Measurements from ENCODE around the gene CCNY.
"Not testable (repeated sequence)": the region's sequence is repeated elsewhere in the genome, so short reads cannot be mapped to it uniquely, and the experiment has no call there.

Gene CCNY

DNA sequence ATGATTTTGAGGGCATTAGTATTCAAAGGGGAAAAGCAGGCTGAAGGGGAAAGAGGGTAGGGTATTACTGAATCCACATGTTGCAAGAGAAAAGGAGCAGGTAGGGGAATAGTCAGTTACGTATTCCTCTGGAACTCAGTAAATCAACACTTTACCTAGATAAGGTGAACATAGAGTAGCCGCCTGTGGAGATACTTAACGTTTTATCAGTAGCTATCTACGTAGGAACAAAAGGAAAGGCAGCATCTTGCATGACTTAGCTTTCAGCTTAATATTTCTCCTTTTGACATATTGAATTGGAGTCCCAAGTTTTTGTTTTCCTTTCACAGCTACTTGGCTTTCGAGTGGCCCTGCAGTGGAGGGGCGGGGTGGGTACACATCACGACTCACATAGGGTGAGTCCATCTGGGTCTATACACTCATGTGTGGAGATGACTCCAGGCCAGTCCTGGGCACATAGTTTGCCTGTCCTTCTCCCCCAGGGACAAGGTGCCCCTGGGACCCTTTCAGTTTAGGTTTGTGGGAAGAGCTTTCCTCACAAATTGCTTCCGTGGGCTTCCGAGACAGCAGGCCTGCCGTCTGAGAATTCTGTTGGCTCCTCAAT, 48.1 kb downstream of the CCNY start:
- no peak for DNase-seq (ENCODE audit: low read depth)

DNA sequence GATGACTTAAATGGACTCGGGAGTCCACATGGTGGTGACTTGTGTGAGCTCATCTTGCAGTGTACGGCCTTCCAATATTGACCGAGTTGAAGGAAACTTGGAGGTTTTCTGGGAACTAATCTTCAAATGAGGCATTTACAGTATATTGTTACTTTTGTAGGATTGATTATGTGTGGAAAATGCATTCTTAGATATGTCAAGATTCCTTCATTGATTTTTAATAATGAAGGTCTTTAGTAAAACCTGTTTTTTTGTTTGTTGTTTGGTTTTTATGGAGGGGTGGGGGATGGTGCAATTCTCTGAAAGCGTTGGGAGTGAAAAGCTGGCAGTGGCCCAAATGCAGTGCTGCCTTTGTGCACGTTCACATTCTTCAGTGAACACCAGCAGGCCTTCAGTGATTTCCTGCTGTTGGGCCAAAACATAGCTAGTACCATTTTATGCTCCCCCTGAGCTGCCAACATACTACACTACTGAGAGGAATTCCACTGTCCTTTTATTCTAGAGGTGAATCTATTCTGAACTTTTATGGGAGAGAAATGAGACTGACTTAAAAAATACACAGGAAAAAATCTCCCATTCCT, 50.4 kb downstream of the CCNY start:
- no peak for DNase-seq (ENCODE audit: low read depth)

GRCh38 chr10:35387768-35388167, 51.5 kb downstream of the CCNY start:
- DNase-seq (ENCODE audit: low read depth) = no peak

DNA sequence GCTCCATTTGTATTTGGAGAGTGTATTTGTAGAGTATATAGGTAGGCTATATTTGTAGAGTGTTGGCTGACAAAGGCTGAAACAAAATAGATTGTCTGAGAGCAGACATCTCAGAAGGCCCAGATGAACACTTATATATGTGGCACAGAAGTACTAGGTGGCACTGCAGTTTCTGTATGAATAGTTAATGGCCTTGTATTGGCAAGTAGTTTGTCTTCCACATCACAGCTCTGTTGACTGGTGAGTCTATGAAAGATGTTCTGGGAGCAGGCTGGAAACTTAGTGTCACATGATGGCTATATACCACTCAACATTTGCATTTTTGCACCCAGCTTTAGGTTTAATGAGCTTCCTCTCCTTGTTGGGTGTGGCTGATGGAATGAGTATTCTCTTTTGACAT, 51.9 kb downstream of the CCNY start:
- no peak for DNase-seq (ENCODE audit: low read depth)

GRCh38 chr10:35388682-35389081, 52.4 kb downstream of the CCNY start:
- DNase-seq (ENCODE audit: low read depth) = no peak

GRCh38 chr10:35390161-35390840, 54.0 kb downstream of the CCNY start:
- no peak for DNase-seq (ENCODE audit: low read depth)

DNA sequence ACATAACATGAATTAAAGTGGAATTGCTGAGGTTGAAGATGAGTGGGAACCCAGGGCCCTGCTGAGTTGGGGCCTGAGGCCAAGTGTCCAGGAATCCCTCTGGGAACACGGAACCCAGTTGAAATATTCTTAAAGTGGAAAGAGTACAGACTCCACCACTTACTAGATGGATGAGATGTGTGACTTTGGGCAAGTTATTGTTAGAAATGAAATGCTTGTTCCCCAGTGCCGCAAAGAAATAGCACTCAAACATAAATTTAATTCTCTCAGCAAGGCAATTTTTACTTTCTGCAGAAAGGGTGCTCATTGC, 54.5 kb downstream of the CCNY start:
- no peak for DNase-seq (ENCODE audit: low read depth)

- no peak for DNase-seq (ENCODE audit: low read depth)
Observed at GRCh38 chr10:35391153-35391953, 55.0 kb downstream of the CCNY start.

DNA sequence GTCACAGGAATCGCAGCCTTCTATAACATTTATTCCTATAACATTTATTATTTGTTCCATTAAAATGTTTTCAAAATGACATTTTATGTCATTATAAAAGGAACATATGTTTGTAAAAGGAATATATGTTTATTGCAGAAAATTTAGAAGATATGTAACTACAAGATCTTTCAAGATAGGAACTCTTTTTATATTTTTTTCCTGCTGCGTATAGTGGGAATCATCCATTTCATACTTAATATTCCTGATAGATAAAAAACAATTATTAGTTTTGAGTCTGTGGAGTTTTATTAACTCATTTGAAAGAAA, 55.6 kb downstream of the CCNY start:
- DNase-seq (ENCODE audit: low read depth) = no peak

DNA sequence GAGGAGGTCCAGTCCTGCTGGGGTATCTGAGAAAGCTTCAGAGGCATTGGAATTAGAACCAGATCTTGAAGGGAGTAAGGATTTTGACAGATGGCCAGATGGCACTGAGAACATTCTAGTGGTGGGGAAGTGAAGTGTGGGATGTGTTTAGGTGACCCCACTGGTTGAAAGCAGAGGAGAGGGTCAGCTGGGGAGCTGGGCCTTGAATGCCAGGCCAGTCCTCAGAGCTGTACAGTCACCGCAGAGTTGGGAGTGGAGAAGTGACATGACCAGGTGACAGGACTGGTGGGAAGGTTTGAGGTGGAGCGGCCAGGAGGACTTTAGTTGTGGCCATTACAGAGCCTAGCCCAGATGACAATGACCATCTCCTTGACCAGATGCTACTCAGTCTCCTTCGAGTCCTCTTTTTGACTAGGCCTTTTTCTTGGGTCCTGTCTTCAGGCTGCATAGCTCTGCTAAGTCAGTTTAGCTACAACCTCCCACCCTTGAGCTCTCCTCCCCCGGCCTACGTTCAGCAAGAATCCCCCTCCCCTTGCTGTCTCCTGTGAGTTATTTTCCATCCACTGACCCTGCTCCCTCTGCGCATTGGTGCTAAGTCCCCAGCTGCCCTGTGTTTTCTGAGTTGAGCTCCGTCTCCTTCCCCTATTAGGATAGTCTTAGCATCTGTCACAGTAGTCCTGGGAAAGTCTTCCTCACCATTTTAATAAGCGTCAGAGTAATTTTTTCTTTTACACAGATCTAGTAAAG, 56.3 kb downstream of the CCNY start:
- DNase-seq (ENCODE audit: low read depth) = no peak

DNA sequence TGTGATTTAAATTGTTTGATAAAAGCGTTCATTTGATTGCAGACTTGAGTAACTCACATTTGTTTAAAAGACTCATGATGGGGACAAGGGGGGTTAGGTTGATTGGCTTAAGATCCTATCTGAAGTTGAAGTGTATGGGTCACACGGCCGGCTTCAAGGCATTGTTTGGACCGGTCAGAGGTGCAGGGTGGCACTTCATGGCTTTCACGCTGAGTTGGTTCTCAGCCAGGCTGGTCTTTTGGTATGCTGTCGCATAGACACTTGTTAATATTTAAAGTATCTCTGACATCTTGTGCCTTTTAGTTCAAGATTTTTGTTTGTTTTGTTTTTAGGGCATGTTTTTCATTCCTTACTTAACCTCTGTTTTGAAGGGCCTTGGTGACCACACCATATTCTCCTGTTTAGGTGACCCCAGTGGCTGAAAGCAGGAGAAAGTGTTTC, 58.1 kb downstream of the CCNY start:
- no peak for DNase-seq (ENCODE audit: low read depth)

GRCh38 chr10:35394934-35395333, 58.6 kb downstream of the CCNY start:
- DNase-seq (ENCODE audit: low read depth) = no peak

GRCh38 chr10:35396560-35397434, 60.5 kb downstream of the CCNY start:
- no peak for DNase-seq (ENCODE audit: low read depth)

- DNase-seq (ENCODE audit: low read depth) = no peak
Observed at GRCh38 chr10:35397953-35398352, 61.6 kb downstream of the CCNY start.

DNA sequence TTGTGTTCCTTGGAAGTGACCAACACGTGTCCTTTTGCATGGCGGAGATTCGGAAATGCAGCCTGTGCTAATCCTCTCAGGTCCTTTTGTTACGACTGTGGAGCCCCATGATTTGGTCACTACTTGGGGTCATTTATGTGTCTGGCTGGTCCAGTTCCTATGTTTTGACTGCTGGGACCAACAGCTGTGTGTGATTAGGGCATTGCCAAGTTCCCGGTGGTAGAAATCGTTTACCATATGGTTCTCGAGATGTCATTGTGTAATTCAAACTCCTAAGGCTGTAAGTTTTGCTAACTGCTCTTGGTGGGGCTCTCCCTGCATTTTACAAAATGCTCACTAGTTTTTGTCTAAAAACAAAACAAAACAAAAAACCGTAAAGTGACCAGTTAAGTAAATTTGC, 62.0 kb downstream of the CCNY start:
- DNase-seq (ENCODE audit: low read depth) = no peak

- no peak for DNase-seq (ENCODE audit: low read depth)
Observed at GRCh38 chr10:35398908-35399307, 62.6 kb downstream of the CCNY start.

DNA sequence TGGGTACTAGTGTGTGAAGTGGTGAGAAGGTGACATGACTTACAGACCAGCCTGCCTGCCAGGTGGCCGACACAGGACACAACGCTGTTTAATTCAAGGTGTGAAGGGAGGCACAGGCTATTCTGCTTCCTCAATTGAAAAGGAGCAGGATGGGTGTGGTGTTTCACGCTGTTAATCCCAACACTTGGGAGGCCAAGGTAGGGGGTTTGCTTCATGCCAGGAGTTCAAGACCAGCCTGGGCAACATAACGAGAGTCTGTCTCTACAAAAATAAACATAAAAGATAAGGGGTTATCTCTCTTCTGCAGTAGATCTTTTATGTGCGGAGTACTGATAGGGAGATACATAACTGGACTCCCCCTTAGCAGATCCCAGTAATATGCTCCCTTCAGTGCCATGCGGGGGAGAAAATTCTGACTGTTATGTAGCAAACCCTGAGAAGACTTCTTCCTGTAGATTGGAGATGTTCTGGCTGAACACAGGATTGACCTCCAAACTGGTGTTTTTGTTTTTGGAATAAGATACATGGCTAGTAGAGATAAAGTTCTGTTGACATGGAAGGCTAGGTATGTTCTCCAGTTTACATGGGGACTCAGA, 63.2 kb downstream of the CCNY start:
- peak; percentile 92 for DNase-seq (ENCODE audit: low read depth)

DNA sequence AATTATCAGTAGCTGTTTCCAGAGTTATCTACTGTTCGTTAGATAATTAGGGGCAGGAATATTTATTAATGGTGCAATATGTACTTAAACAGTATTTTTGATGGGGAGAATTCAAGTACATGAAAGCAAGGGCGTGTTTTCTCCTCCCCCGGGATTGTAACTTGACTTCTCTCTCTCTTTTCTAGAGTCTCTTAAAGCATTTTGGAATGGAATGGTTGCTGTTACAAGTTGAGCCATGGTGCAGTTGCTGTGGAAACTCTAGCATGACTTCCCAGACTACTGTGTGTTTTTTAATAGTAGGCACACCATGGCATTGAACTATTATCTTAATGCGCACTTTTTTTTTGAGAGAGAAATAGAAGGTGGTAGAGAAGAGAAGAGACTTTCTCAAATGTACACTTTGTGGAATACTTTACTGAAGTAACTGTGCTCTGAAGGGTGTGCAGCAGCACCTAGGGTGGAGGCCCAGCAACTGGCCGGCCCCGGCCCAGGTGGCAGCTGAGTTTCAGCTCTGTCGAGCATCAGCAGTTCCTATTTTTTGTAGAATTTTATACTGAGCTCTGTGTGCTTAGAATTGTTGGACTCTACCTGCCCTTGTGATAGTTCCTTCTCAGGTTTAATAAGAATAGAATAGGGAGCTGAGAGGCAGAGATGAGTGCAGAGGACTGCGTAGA, 64.4 kb downstream of the CCNY start:
- DNase-seq (ENCODE audit: low read depth) = no peak

GRCh38 chr10:35403491-35403890, 67.2 kb downstream of the CCNY start:
- not testable (repeated sequence) for DNase-seq (ENCODE audit: low read depth)

GRCh38 chr10:35404077-35404476, 67.8 kb downstream of the CCNY start:
- not testable (repeated sequence) for DNase-seq (ENCODE audit: low read depth)
